K562 (cell line): ENCODE data around the gene TSEN34. TPM values are rescaled to one million over a fixed set of nuclear protein-coding genes. Genes with fewer than 3 reads are reported as not detected.
A peak's percentile ranks its signal among the peaks of the same experiment; 100 is the strongest.

ENCODE experiments used
- ARID2 ChIP-seq: fragments of 450-650 bp; IDR thresholded peaks from 2 replicates; pipeline ENCODE4 v1.6.1; 2017; ENCODE audit warnings: antibody characterized with exemption, mild to moderate bottlenecking
- NELFE ChIP-seq: IDR thresholded peaks from 2 replicates; pipeline ENCODE4 v1.6.1; 2011; ENCODE audit warnings: mild to moderate bottlenecking; ENCODE audit not compliant: insufficient read depth, insufficient read length
- POLR2AphosphoS5 ChIP-seq: IDR thresholded peaks from 2 replicates; pipeline ENCODE4 v1.6.1; 2011; ENCODE audit warnings: mild to moderate bottlenecking, low read depth, low read length, moderate library complexity; ENCODE audit not compliant: control insufficient read depth, insufficient read depth
- POLR3A ChIP-seq: IDR thresholded peaks from 2 replicates; pipeline ENCODE4 v1.6.1; 2011; ENCODE audit warnings: borderline replicate concordance, mild to moderate bottlenecking, moderate library complexity; ENCODE audit not compliant: insufficient read length, insufficient read depth; ENCODE audit errors: extremely low read depth
- RBM25 ChIP-seq: fragments of 200-400 bp; formaldehyde crosslinking; IDR thresholded peaks from 2 replicates; pipeline ENCODE4 v1.6.1; 2018; ENCODE audit warnings: low read length, low read depth, moderate library complexity; ENCODE audit not compliant: severe bottlenecking
- RERE ChIP-seq: sonication (generic); formaldehyde crosslinking; IDR thresholded peaks from 2 replicates; pipeline ENCODE4 v1.8.0; 2023; ENCODE audit warnings: missing genetic modification reagents, mild to moderate bottlenecking, borderline replicate concordance
- THRAP3 ChIP-seq: fragments of 450-650 bp; IDR thresholded peaks from 2 replicates; pipeline ENCODE4 v1.6.1; 2016; ENCODE audit warnings: mild to moderate bottlenecking, inconsistent platforms, borderline replicate concordance
- ZNF197 ChIP-seq: fragments of 200-800 bp; sonication (Bioruptor generic); IDR thresholded peaks from 2 replicates; pipeline ENCODE4 v1.6.1; 2016; ENCODE audit warnings: low read depth, missing genetic modification characterization, missing compliant biosample characterization
- ZNF217 ChIP-seq: sonication (generic); formaldehyde crosslinking; IDR thresholded peaks from 2 replicates; pipeline ENCODE4 v1.8.0; 2022; ENCODE audit warnings: mild to moderate bottlenecking, missing genetic modification reagents
- ZNF318 ChIP-seq, 2 experiments: fragments of 450-650 bp; IDR thresholded peaks; 2 replicates each; pipeline ENCODE4 v1.6.1; 2016; ENCODE audit warnings: mild to moderate bottlenecking in 2 of 2, borderline replicate concordance in 1 of 2, low read depth in 1 of 2, moderate library complexity in 1 of 2
- polyA plus RNA-seq, 8 experiments: library from polyadenylated mRNA; depleted of rRNA in 4 of 8; stranded (reverse) in 5 of 8; unstranded in 3 of 8; fragments of >200 nt; fragmentation: Nextera tagmentation in 2 of 8; fragmentation: Illumina TruSeq in 1 of 8; extraction: Ambion mirVana in 2 of 8; extraction: Trizol in 1 of 8; gene quantifications; 2 replicates each; pipeline versions ENCODE4 v1.2.1 to v1.2.3, GENCODE V29; 2011 to 2014; ENCODE audit warnings: inconsistent platforms in 1 of 8, missing spikeins in 1 of 8
- total RNA-seq, 7 experiments: library from RNA; depleted of rRNA in 6 of 7; stranded (reverse); fragments of >200 nt in 6 of 7; fragmentation: Illumina TruSeq in 2 of 7; extraction: Trizol in 2 of 7; gene quantifications; 2 replicates each; pipeline versions ENCODE4 v1.2.1 to v1.2.3, GENCODE V29; 2011 to 2021; ENCODE audit warnings: low replicate concordance in 1 of 7
- TF ChIP-seq, protein P1 (sequence below): IDR thresholded peaks from 2 replicates; pipeline ENCODE4 v1.6.1; 2016; ENCODE audit warnings: missing genetic modification characterization, missing compliant biosample characterization

The TSEN34 gene
- total and polyA plus RNA-seq, 9 of the 15 experiments (the other 6 are each of a cell fraction or from before 2014, with no cell fraction given), result 3.1 to 57.6 (median 29.5) TPM

DNA sequence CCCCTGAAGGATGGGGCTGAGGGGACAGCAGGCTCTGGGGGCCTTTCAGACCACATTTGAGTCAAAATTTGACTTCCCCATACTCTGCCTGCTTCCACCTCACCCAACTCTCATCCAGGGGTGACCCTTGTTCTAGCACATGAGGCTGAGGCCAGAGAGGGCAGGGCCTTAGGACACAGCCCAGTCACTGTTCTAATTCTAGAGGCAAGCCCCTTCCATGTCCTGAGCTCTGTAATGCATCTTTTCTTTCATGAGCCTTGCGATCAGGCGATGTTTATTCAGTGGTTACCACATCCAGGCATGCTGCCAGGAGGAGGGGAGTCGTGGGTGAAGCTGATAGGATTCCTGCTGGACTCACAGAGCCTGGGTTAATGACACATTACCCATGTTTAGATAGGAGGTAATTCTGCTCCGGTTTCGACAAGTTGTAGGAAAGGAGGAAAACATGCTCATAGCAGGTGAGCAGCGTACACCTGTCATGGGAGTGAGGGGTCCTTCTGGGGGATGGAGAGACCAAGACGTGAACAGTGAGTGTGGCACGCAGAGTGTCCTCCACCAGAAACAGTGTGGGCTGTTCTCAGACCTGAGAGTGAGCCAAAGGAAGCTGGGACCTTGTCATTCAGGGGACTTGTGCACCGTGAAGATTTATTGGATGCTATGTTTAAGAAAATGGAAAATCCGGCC lies 18.8 kb downstream of the TSEN34 start (continued):
- TF ChIP-seq, protein P1, sequence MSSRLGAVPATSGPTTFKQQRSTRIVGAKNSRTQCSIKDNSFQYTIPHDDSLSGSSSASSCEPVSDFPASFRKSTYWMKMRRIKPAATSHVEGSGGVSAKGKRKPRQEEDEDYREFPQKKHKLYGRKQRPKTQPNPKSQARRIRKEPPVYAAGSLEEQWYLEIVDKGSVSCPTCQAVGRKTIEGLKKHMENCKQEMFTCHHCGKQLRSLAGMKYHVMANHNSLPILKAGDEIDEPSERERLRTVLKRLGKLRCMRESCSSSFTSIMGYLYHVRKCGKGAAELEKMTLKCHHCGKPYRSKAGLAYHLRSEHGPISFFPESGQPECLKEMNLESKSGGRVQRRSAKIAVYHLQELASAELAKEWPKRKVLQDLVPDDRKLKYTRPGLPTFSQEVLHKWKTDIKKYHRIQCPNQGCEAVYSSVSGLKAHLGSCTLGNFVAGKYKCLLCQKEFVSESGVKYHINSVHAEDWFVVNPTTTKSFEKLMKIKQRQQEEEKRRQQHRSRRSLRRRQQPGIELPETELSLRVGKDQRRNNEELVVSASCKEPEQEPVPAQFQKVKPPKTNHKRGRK (tag), result no peak
- 0 out of 2 replicates have a peak, but pooled peaks have one; percentile 43 for TF ChIP-seq RERE (CRISPR knock-in tag)
- no peak for TF ChIP-seq NELFE
- no peak for TF ChIP-seq ZNF197
- no peak for TF ChIP-seq ZNF217 (CRISPR knock-in tag)
- TF ChIP-seq ARID2, result no peak
- TF ChIP-seq THRAP3, result no peak
- no peak for TF ChIP-seq POLR3A
- TF ChIP-seq ZNF318 (IDR thresholded peaks at IDR 0.05; ENCODE audit: borderline replicate concordance in 1 of 2, low read depth in 1 of 2), result no peak
- TF ChIP-seq RBM25, result no peak
- peak; percentile 88 for TF ChIP-seq POLR2AphosphoS5
